PC-3 (cell line): Measurements from ENCODE around the gene CD4. TPM values are rescaled to one million over a fixed set of nuclear protein-coding genes. Genes with fewer than 3 reads are reported as not detected.

Source experiments
- ATAC-seq: fragments of 200-7000 bp; cut with Tn5 transposase; 2 replicates; pipeline ENCODE4 v1.9.1; 2020; ENCODE audit warnings: mild to moderate bottlenecking, moderate library complexity
- BruUV-seq: library from RNA; stranded (reverse); fragments of 400-500 nt; replicated peaks from 2 replicates; lab custom pipeline; 2021; lab: Mats Ljungman, UMichigan
- CTCF ChIA-PET: fragments of 300-600 bp; sonication (Branson Sonifier 250); formaldehyde crosslinking; loops from one replicate; lab custom pipeline; 2022; ENCODE audit warnings: antibody characterized with exemption; lab: Charles Lee
- POLR2A ChIA-PET: fragments of 300-600 bp; sonication (Branson Sonifier 250); formaldehyde crosslinking; loops from one replicate; lab custom pipeline; 2022; ENCODE audit warnings: antibody characterized with exemption; ENCODE audit not compliant: unreplicated experiment; lab: Charles Lee
- DNase-seq: peaks from one replicate; pipeline ENCODE4 v3.0.0-alpha.2; 2015
- H2AFZ ChIP-seq: fragments of 300-600 bp; sonication (generic); 2 replicates; pipeline ENCODE4 v1.6.0; 2016; ENCODE audit warnings: antibody characterized with exemption, low read length
- H3F3A ChIP-seq: fragments of 300-600 bp; sonication (generic); one replicate; pipeline ENCODE4 v1.6.0; 2017; ENCODE audit warnings: antibody characterized with exemption, low read length, control low read depth, mild to moderate bottlenecking; ENCODE audit not compliant: unreplicated experiment
- H3K27ac ChIP-seq: fragments of 300-600 bp; sonication (generic); 2 replicates; pipeline ENCODE4 v1.5.1; 2016; ENCODE audit warnings: mild to moderate bottlenecking, low read length
- H3K27me3 ChIP-seq: fragments of 300-600 bp; sonication (generic); 2 replicates; pipeline ENCODE4 v1.6.1; 2016; ENCODE audit warnings: low read length, mixed read lengths
- H3K36me3 ChIP-seq: fragments of 300-600 bp; sonication (generic); 2 replicates; pipeline ENCODE4 v1.6.1; 2016; ENCODE audit warnings: low read depth, mixed run types, low read length, mixed read lengths
- H3K4me1 ChIP-seq: fragments of 300-600 bp; sonication (generic); 2 replicates; pipeline ENCODE4 v1.5.1; 2016; ENCODE audit warnings: low read length; ENCODE audit not compliant: insufficient read depth
- H3K4me2 ChIP-seq: fragments of 300-600 bp; sonication (generic); 2 replicates; pipeline ENCODE4 v1.6.0; 2016; ENCODE audit warnings: low read length
- H3K4me3 ChIP-seq: fragments of 300-600 bp; sonication (generic); 2 replicates; pipeline ENCODE4 v1.5.1; 2016; ENCODE audit warnings: mild to moderate bottlenecking, low read length, mixed read lengths
- H3K79me2 ChIP-seq: fragments of 300-600 bp; sonication (generic); 2 replicates; pipeline ENCODE4 v1.6.1; 2017; ENCODE audit warnings: low read length, mixed read lengths
- H3K9ac ChIP-seq: fragments of 300-600 bp; sonication (generic); 2 replicates; pipeline ENCODE4 v1.6.0; 2016; ENCODE audit warnings: mild to moderate bottlenecking, low read length
- H3K9me2 ChIP-seq: fragments of 300-600 bp; sonication (generic); replicated peaks from 2 replicates; pipeline ENCODE4 v1.6.1; 2016; ENCODE audit warnings: mixed run types, low read length, mixed read lengths
- H3K9me3 ChIP-seq: fragments of 300-600 bp; sonication (generic); 2 replicates; pipeline ENCODE4 v1.6.1; 2016; ENCODE audit warnings: low read length, mixed read lengths
- H4K20me1 ChIP-seq: fragments of 300-600 bp; sonication (generic); 2 replicates; pipeline ENCODE4 v1.6.1; 2016; ENCODE audit warnings: low read length, mixed read lengths
- EZH2 ChIP-seq: fragments of 300-600 bp; sonication (generic); IDR thresholded peaks from one replicate; pipeline ENCODE4 v1.6.1; 2017; ENCODE audit warnings: antibody characterized with exemption, mild to moderate bottlenecking, low read length; ENCODE audit not compliant: unreplicated experiment
- EZH2phosphoT487 ChIP-seq: fragments of 300-600 bp; sonication (generic); IDR thresholded peaks from 2 replicates; pipeline ENCODE4 v1.6.1; 2018; ENCODE audit warnings: mild to moderate bottlenecking, antibody characterized with exemption, low read length, borderline replicate concordance
- intact Hi-C: fragments of 100-400 bp; cut with micrococcal nuclease; formaldehyde crosslinking; loops from 2 replicates; pipeline ENCODE4 v1.9.0; 2023
- total RNA-seq: library from RNA; depleted of rRNA; stranded (reverse); fragments of >200 nt; gene quantifications from 2 replicates; pipeline ENCODE4 v1.2.3, GENCODE V29; 2014
- TF ChIP-seq, protein P1 (sequence below): fragments of 300-600 bp; sonication (generic); conservative IDR thresholded peaks from 2 replicates; pipeline ENCODE4 v1.5.1; 2017; ENCODE audit warnings: antibody characterized with exemption, low read depth, mild to moderate bottlenecking, low read length

The CD4 gene
- total RNA-seq, 1 experiment from 2014 or later: not detected

DNA sequence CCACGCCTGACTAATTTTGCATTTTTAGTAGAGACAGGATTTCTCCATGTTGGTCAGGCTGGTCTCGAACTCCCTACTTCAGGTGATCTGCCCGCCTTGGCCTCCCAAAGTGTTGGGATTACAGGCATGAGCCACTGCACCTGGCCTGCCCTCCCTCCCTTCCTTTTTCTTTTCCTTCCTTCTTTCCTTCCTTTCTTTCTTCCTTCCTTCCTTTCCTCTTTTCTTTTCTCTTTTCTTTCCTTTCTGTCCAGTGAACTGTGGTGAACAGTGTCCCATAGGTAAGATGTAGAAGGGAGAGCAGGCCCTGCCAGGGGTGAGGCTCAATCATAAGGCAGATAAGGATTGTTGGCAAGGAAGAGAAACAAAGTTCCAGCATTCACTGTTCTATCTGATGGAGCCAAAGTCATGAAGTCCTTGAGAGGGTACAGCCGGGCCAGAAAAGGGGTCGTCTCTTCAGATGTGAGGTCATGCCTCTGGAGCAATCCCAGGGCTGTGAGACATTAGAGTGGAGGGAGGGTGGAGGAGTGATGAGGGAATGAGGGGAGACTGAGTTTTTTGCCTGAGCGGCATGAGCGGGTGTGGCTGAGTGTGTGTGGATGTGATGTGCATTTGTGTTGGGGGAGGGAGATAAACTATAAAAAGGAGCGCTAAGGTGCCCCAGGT lies 32.2 kb upstream of the CD4 start:
- no peaks in the 10 kb centered on the region for H3K27me3 ChIP-seq
- DNase-seq: no peak
- no peak for ATAC-seq
- no peaks in the 10 kb centered on the region for H3K9me2 ChIP-seq
- peaks cover 8% of the 10 kb centered on the region for H3K79me2 ChIP-seq
- no peak overlapping the region for H3K27ac ChIP-seq
- H4K20me1 ChIP-seq: no peaks in the 10 kb centered on the region
- H3K36me3 ChIP-seq: no peaks in the 10 kb centered on the region
- H3K4me1 ChIP-seq: peaks cover 3% of the 10 kb centered on the region; the same call in 1 of the 2 replicates
- intact Hi-C loops: no loop called here
- no peak overlapping the region for H3K4me2 ChIP-seq
- H3K9me3 ChIP-seq: no peaks in the 10 kb centered on the region
- no peak overlapping the region for H3K9ac ChIP-seq
- POLR2A ChIA-PET: no interaction called here
- H3K4me3 ChIP-seq: no peak overlapping the region
- CTCF ChIA-PET: no interaction called here
- no TSS peak for BruUV-seq
- no peak overlapping the region for H2AFZ ChIP-seq
- H3F3A ChIP-seq: no peaks in the 10 kb centered on the region
- TF ChIP-seq EZH2 (no peak), EZH2phosphoT487 (no peak)
- TF ChIP-seq, protein P1, sequence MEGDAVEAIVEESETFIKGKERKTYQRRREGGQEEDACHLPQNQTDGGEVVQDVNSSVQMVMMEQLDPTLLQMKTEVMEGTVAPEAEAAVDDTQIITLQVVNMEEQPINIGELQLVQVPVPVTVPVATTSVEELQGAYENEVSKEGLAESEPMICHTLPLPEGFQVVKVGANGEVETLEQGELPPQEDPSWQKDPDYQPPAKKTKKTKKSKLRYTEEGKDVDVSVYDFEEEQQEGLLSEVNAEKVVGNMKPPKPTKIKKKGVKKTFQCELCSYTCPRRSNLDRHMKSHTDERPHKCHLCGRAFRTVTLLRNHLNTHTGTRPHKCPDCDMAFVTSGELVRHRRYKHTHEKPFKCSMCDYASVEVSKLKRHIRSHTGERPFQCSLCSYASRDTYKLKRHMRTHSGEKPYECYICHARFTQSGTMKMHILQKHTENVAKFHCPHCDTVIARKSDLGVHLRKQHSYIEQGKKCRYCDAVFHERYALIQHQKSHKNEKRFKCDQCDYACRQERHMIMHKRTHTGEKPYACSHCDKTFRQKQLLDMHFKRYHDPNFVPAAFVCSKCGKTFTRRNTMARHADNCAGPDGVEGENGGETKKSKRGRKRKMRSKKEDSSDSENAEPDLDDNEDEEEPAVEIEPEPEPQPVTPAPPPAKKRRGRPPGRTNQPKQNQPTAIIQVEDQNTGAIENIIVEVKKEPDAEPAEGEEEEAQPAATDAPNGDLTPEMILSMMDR: no peak

DNA sequence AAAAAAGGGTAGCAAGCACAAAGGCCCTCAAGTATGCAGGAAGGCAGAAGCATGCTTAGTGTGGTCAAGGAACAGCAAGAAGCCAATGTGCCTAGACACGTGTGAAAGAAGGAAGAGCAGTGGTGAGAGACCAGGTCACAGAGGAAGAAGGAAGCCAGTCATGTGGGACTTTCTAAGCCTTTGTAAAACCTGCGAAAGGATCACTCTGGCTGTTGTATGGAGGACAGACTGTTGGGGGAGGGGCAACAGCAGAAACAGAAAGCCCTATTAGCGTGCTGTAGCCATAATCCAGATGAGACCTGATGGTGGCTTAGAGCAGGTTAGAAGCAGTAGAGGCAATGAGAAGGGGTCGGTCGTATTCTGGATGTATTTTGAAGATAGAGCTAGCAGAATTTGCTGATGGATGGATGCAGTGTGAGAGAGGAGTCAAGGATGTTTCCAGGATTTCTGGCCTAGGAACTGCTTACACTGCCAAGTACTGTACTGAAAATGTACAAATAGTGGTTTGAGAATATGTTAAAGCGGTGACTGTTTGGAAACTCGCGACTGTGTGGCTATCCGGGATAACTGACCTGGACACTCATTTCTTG lies 30.7 kb upstream of the CD4 start:
- H2AFZ ChIP-seq: no peak overlapping the region
- H3K4me3 ChIP-seq: no peak overlapping the region
- H3K36me3 ChIP-seq: no peaks in the 10 kb centered on the region
- intact Hi-C loops: no loop called here
- ChIA-PET POLR2A (no interaction called here), CTCF (no interaction called here)
- H4K20me1 ChIP-seq: no peaks in the 10 kb centered on the region
- H3K9me2 ChIP-seq: no peaks in the 10 kb centered on the region
- no peaks in the 10 kb centered on the region for H3K27me3 ChIP-seq
- ATAC-seq: no peak
- peaks cover 6% of the 10 kb centered on the region; the same call in 1 of the 2 replicates for H3K4me1 ChIP-seq
- no peak overlapping the region for H3K4me2 ChIP-seq
- H3K9me3 ChIP-seq: no peaks in the 10 kb centered on the region
- H3F3A ChIP-seq: no peaks in the 10 kb centered on the region
- H3K27ac ChIP-seq: no peak overlapping the region
- TF ChIP-seq, protein P1: no peak
- no peak for TF ChIP-seq EZH2
- TF ChIP-seq EZH2phosphoT487: no peak
- H3K79me2 ChIP-seq: no peaks in the 10 kb centered on the region
- no peak overlapping the region for H3K9ac ChIP-seq
- no TSS peak for BruUV-seq
- DNase-seq: no peak

DNA sequence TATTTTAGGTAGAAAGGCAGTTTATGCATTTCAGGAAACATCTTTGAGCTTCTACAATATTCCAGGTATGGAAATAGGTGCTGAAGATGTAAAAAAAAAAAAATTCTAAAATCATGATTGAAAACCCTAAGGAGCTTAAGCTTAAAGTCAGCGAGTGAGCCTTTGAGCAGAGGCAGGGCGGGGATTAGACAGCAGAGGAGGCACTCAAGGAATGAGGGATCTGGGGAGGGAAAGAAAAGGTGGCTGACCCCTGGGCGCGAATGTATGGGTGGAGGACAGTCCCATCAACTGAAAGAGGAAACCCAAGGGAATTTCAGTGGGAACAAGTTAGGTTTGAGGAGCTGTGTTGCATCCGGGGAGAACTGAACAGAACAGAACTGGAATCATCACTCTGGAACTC lies 29.6 kb upstream of the CD4 start:
- Histone ChIP-seq H3K4me2 (no peak overlapping the region), H3K4me1 (peaks cover 12% of the 10 kb centered on the region; the same call in 1 of the 2 replicates), H4K20me1 (no peaks in the 10 kb centered on the region), H3K27ac (no peak overlapping the region), H3K9me2 (no peaks in the 10 kb centered on the region), H3F3A (no peaks in the 10 kb centered on the region), H3K9ac (no peak overlapping the region), H2AFZ (no peak overlapping the region), H3K36me3 (no peaks in the 10 kb centered on the region), H3K79me2 (no peaks in the 10 kb centered on the region), H3K9me3 (no peaks in the 10 kb centered on the region), H3K27me3 (no peaks in the 10 kb centered on the region), H3K4me3 (no peak overlapping the region)
- ChIA-PET CTCF (interaction anchor here (0.5 kb wide), 1 partner anchor 19 kb away, joined by 10 read pairs; no protein-coding TSS in a partner anchor), POLR2A (no interaction called here)
- BruUV-seq: no TSS peak
- ATAC-seq (no peak), DNase-seq (no peak)
- TF ChIP-seq, protein P1: no peak
- TF ChIP-seq EZH2phosphoT487: no peak
- TF ChIP-seq EZH2: no peak
- intact Hi-C loops: no loop called here
